Liver (tissue), 3 donors: ENCODE measurements around the gene ANKRD44.

ENCODE experiments used
- FOXA1 ChIP-seq: IDR thresholded peaks from 2 replicates; pipeline ENCODE4 v1.6.1; 2016; ENCODE audit warnings: antibody characterized with exemption
- FOXA2 ChIP-seq: IDR thresholded peaks from 2 replicates; pipeline ENCODE4 v1.6.1; 2016; ENCODE audit warnings: antibody characterized with exemption
- GABPA ChIP-seq, 2 donors: IDR thresholded peaks in 1 of 2; conservative IDR thresholded peaks in 1 of 2; 2 replicates each; pipeline ENCODE4 v1.6.1; 2016; ENCODE audit warnings: antibody characterized with exemption in 2 of 2, mild to moderate bottlenecking in 1 of 2, moderate library complexity in 1 of 2
- RAD21 ChIP-seq, 2 donors: IDR thresholded peaks; 2 replicates each; pipeline ENCODE4 v1.6.1; 2016; ENCODE audit warnings: antibody characterized with exemption in 2 of 2, mild to moderate bottlenecking in 2 of 2
- YY1 ChIP-seq: IDR thresholded peaks from 2 replicates; pipeline ENCODE4 v1.6.1; 2016; ENCODE audit warnings: antibody characterized with exemption, mild to moderate bottlenecking
- TF ChIP-seq, protein P1 (sequence below): fragments of 150-350 bp; IDR thresholded peaks from 2 replicates; pipeline ENCODE4 v1.5.1; 2017; ENCODE audit warnings: improper control_type of control experiment, low read depth, low read length; ENCODE audit not compliant: missing input control
- TF ChIP-seq, protein P2 (sequence below): IDR thresholded peaks from 2 replicates; pipeline ENCODE4 v1.6.1; 2016; ENCODE audit warnings: antibody characterized with exemption
- donor health status: healthy.
- donor health status: healthy.

DNA sequence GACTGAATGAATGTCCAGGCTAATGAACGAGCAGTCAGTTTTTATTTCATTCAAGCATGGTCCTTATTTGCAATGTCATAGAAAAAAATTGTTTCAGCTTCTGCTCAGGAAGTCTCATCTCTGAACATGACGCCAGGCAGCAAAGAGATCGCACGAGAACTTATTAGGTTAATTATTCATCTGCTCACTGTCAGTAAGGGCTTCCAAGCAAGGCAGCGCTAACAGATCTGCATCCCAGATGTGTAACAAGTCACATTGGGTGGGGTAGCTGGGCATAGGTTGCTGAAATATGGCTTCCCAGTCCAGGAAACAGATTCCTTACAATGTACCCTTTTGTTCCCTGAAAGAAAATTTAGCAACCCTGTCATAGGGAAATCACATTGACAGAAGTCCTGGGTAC is 63.5 kb downstream of the ANKRD44 start:
- TF ChIP-seq FOXA2: no peak
- no peak for TF ChIP-seq GABPA (IDR thresholded peaks at IDR 0.05 in 1 of 2, conservative IDR thresholded peaks at IDR 0.05 in 1 of 2)
- TF ChIP-seq, protein P1, sequence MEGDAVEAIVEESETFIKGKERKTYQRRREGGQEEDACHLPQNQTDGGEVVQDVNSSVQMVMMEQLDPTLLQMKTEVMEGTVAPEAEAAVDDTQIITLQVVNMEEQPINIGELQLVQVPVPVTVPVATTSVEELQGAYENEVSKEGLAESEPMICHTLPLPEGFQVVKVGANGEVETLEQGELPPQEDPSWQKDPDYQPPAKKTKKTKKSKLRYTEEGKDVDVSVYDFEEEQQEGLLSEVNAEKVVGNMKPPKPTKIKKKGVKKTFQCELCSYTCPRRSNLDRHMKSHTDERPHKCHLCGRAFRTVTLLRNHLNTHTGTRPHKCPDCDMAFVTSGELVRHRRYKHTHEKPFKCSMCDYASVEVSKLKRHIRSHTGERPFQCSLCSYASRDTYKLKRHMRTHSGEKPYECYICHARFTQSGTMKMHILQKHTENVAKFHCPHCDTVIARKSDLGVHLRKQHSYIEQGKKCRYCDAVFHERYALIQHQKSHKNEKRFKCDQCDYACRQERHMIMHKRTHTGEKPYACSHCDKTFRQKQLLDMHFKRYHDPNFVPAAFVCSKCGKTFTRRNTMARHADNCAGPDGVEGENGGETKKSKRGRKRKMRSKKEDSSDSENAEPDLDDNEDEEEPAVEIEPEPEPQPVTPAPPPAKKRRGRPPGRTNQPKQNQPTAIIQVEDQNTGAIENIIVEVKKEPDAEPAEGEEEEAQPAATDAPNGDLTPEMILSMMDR: no peak
- TF ChIP-seq FOXA1: no peak
- TF ChIP-seq, protein P2, sequence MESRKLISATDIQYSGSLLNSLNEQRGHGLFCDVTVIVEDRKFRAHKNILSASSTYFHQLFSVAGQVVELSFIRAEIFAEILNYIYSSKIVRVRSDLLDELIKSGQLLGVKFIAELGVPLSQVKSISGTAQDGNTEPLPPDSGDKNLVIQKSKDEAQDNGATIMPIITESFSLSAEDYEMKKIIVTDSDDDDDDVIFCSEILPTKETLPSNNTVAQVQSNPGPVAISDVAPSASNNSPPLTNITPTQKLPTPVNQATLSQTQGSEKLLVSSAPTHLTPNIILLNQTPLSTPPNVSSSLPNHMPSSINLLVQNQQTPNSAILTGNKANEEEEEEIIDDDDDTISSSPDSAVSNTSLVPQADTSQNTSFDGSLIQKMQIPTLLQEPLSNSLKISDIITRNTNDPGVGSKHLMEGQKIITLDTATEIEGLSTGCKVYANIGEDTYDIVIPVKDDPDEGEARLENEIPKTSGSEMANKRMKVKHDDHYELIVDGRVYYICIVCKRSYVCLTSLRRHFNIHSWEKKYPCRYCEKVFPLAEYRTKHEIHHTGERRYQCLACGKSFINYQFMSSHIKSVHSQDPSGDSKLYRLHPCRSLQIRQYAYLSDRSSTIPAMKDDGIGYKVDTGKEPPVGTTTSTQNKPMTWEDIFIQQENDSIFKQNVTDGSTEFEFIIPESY: no peak
- no peak for TF ChIP-seq RAD21 (IDR thresholded peaks at IDR 0.05)
- no peak for TF ChIP-seq YY1
